Right lobe of liver (tissue), 4 donors: ENCODE results near the gene SMIM35.

Experiments used
- POLR2A ChIP-seq: fragments of 450-650 bp; IDR thresholded peaks from one replicate; pipeline ENCODE4 v1.6.1; 2017; ENCODE audit warnings: antibody characterized with exemption, mild to moderate bottlenecking
- TF ChIP-seq, protein P1 (sequence below), 4 donors: fragments of 200-600 bp in 3 of 4; fragments of 450-650 bp in 1 of 4; IDR thresholded peaks; one replicate each; pipeline versions ENCODE4 v1.5.1 to v1.8.0; 2016 to 2022; ENCODE audit warnings: antibody characterized with exemption in 4 of 4, mild to moderate bottlenecking in 2 of 4
- donor health status: DM: no; HTN: no; CAD: no.
- donor health status: DM: no; HTN: no; CAD: no.
- donor health status: DM: no; HTN: yes; CAD: no.

DNA sequence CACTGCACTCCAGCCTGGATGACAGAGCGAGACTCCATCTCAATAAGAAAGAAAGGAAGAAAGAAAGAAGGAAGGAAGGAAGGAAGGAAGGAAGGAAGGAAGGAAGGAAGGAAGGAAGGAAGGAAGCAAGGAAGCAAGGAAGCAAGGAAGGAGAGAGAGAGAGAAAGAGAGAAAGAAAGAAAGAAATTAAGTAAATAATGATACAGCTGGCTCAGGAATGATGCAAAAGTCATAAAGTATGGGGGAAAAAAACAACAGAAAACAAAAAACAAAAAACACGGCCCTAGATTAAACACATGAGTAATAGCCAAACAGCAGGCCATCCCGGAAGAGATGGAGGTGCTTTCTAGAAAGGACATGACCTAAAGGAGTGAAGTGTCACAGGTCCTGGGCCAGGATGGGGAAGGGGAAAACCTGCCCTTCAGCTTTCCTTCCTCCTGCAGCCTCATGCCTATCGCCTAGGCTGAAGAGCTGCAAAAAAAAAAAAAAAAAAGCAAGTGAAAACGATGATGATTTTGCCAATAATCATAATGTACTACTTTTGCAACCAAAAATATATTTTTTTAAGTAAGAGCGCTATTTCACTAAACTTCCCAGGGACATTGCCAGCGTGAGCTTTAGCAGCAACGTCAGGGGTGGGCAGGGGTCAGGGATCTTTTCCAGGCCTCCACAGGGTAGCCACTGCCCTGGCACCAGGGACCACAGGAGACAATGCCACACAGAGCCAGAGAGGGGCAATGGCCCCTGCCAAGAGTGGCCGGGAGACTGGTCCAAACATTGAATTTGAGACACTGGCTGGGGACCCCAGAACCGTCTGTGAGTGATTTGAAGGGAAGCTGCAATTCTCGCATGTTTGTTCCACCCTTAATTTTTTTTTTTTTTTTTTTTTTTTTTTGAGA is 38.0 kb downstream of the SMIM35 start:
- TF ChIP-seq, protein P1, sequence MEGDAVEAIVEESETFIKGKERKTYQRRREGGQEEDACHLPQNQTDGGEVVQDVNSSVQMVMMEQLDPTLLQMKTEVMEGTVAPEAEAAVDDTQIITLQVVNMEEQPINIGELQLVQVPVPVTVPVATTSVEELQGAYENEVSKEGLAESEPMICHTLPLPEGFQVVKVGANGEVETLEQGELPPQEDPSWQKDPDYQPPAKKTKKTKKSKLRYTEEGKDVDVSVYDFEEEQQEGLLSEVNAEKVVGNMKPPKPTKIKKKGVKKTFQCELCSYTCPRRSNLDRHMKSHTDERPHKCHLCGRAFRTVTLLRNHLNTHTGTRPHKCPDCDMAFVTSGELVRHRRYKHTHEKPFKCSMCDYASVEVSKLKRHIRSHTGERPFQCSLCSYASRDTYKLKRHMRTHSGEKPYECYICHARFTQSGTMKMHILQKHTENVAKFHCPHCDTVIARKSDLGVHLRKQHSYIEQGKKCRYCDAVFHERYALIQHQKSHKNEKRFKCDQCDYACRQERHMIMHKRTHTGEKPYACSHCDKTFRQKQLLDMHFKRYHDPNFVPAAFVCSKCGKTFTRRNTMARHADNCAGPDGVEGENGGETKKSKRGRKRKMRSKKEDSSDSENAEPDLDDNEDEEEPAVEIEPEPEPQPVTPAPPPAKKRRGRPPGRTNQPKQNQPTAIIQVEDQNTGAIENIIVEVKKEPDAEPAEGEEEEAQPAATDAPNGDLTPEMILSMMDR (IDR thresholded peaks at IDR 0.05), result no peak
- no peak for TF ChIP-seq POLR2A
